Psoas muscle (tissue), 8 donors: ENCODE results near the gene TMEM205. TPM values are rescaled to one million over a fixed set of nuclear protein-coding genes. Genes with fewer than 3 reads are reported as not detected.

Experiments used
- ATAC-seq, 4 donors: fragments of 200-7000 bp; cut with Tn5 transposase; one replicate each; pipeline ENCODE4 v1.9.1; 2020; ENCODE audit warnings: moderate library complexity in 3 of 4, mild to moderate bottlenecking in 2 of 4
- DNase-seq, 2 donors: peaks; one replicate each; pipeline ENCODE4 v3.0.0-alpha.2; 2020
- H3K27ac ChIP-seq: fragments of 200-600 bp; one replicate; pipeline ENCODE4 v1.8.0; 2022
- H3K27me3 ChIP-seq, 3 donors: fragments of 200-600 bp in 1 of 3; one replicate each; pipeline versions ENCODE4 v1.6.1 to v1.8.0; 2013 to 2022; ENCODE audit warnings: low read length in 2 of 3, mild to moderate bottlenecking in 2 of 3, moderate library complexity in 1 of 3; ENCODE audit not compliant: insufficient read depth in 3 of 3
- H3K36me3 ChIP-seq, 2 donors: fragments of 200-600 bp in 1 of 2; one replicate each; pipeline versions ENCODE4 v1.6.1 to v1.8.0; 2013 to 2022; ENCODE audit warnings: low read depth in 1 of 2, mild to moderate bottlenecking in 1 of 2, moderate library complexity in 1 of 2; ENCODE audit not compliant: insufficient read depth in 1 of 2
- H3K4me1 ChIP-seq: fragments of 200-600 bp; one replicate; pipeline ENCODE4 v1.8.0; 2022
- H3K4me3 ChIP-seq: fragments of 200-600 bp; one replicate; pipeline ENCODE4 v1.8.0; 2022; ENCODE audit warnings: mild to moderate bottlenecking
- H3K9me3 ChIP-seq: fragments of 200-600 bp; one replicate; pipeline ENCODE4 v1.8.0; 2022
- CTCF ChIP-seq: fragments of 200-600 bp; IDR thresholded peaks from one replicate; pipeline ENCODE4 v1.8.0; 2022; ENCODE audit warnings: antibody characterized with exemption
- WGBS, 3 donors: extraction: QIAGEN DNeasy Blood & Tissue Kit; methylation state at CpG; one replicate each; pipeline versions ENCODE4 v1.1.6 to v1.1.7; 2013; 5-methylcytosine and 5-hydroxymethylcytosine counted together
- intact Hi-C, 2 donors: fragments of 100-400 bp; cut with DNase I; formaldehyde crosslinking; loops; one replicate each; pipeline versions ENCODE4 v1.11.0 to v1.14.2; 2022
- polyA plus RNA-seq, 3 donors: library from polyadenylated mRNA; stranded (reverse); fragments of 200-250 nt; gene quantifications; one replicate each; pipeline ENCODE4 v1.2.3, GENCODE V29; 2013
- total RNA-seq, 4 donors: library from RNA; stranded (reverse); fragmentation: NEBNext Ultra II Directional in 2 of 4; extraction: Animal tissue kit (Norgen Biotek cat#: 25700) in 2 of 4; gene quantifications; one replicate each; pipeline versions ENCODE4 v1.2.1 to v1.2.4, GENCODE V29; 2021 to 2023
- donor health status: healthy with polysubstance abuse.
- donor health status: DM: no; HTN: no; CAD: no; lungs with moderate emphysema.
- donor health status: Bipolar disorder and iron deficiency.
- donor health status: healthy.
- donor health status: DM: yes; HTN: yes; CAD: no.
- donor health status: DM: no; HTN: no; CAD: no.
- donor health status: DM: no; HTN: no; CAD: no.
- donor health status: DM: yes; HTN: yes; CAD: no.

The TMEM205 gene
- total and polyA plus RNA-seq, 7 donors: 63.0 to 95.1 (median 70.8) TPM

GRCh38 chr19:11387162-11388034 is 41.3 kb upstream of the TMEM205 start:
- 70 to 73% (median 71%) methylated on average over 19 of the region's 19 CpGs for WGBS, 3 donors
- Histone ChIP-seq H3K27me3 (peaks cover 0 to 15% (median 10%) of the 10 kb centered on the region in 3 donors), H3K4me3 (no peak overlapping the region), H3K27ac (no peak overlapping the region), H3K4me1 (peaks cover 8% of the 10 kb centered on the region), H3K36me3 (no peaks in the 10 kb centered on the region), H3K9me3 (no peaks in the 10 kb centered on the region)
- ATAC-seq (no peak), DNase-seq (no peak)
- TF ChIP-seq CTCF: no peak
- intact Hi-C loops: no loop called here

- ATAC-seq (no peak), DNase-seq (no peak)
- intact Hi-C loops: loop anchor here (5.0 kb wide), 3 partner anchors 38 to 203 kb away; partner anchors contain the start of gene ELAVL3 (in 1 of the 2)
- H3K36me3 ChIP-seq: no peaks in the 10 kb centered on the region
- WGBS, 3 donors: 83 to 85% (median 83%) methylated on average over 5 of the region's 5 CpGs
- H3K27ac ChIP-seq: no peak overlapping the region
- peaks cover 0 to 24% (median 8%) of the 10 kb centered on the region in 3 donors for H3K27me3 ChIP-seq
- H3K4me1 ChIP-seq: peaks cover 22% of the 10 kb centered on the region
- no peaks in the 10 kb centered on the region for H3K9me3 ChIP-seq
- no peak for TF ChIP-seq CTCF
- no peak overlapping the region for H3K4me3 ChIP-seq
These were observed 38.7 kb upstream of the TMEM205 start for GRCh38 chr19:11384778-11385129.

- Histone ChIP-seq H3K4me3 (peak overlapping the region; percentile 53), H3K27ac (no peak overlapping the region), H3K9me3 (no peaks in the 10 kb centered on the region), H3K4me1 (peaks cover 22% of the 10 kb centered on the region), H3K36me3 (no peaks in the 10 kb centered on the region), H3K27me3 (peaks cover 0 to 24% (median 8%) of the 10 kb centered on the region in 3 donors)
- ATAC-seq (no peak), DNase-seq (no peak)
- 2 to 3% (median 3%) methylated on average over 7 to 9 of the region's 9 CpGs for WGBS, 3 donors
- TF ChIP-seq CTCF: no peak
- intact Hi-C loops: loop anchor here (5.0 kb wide), 3 partner anchors 39 to 204 kb away; partner anchors contain the start of gene ELAVL3 (in 1 of the 2)
These were observed 37.6 kb upstream of the TMEM205 start for GRCh38 chr19:11383706-11384048.

- peaks cover 22% of the 10 kb centered on the region for H3K4me1 ChIP-seq
These were observed 37.0 kb upstream of the TMEM205 start for GRCh38 chr19:11382898-11383705.

More at GRCh38 chr19:11382898-11383705, 37.0 kb upstream of the TMEM205 start:
- Histone ChIP-seq H3K27me3 (peaks cover 0 to 24% (median 8%) of the 10 kb centered on the region in 3 donors), H3K27ac (no peak overlapping the region), H3K9me3 (no peaks in the 10 kb centered on the region), H3K36me3 (no peaks in the 10 kb centered on the region), H3K4me3 (peak overlapping the region; percentile 53)
- intact Hi-C loops: loop anchor here (5.0 kb wide), 3 partner anchors 39 to 204 kb away; partner anchors contain the start of gene ELAVL3 (in 1 of the 2)
- WGBS, 3 donors: 1 to 2% (median 1%) methylated on average over 51 to 65 of the region's 65 CpGs
- ATAC-seq: peak in 2 of 4 donors; percentile 25 to 36
- peak; percentile 51 to 71 for DNase-seq
- TF ChIP-seq CTCF: peak; percentile 57
